ENCODE data around the gene CABP2.

The CABP2 gene

DNA sequence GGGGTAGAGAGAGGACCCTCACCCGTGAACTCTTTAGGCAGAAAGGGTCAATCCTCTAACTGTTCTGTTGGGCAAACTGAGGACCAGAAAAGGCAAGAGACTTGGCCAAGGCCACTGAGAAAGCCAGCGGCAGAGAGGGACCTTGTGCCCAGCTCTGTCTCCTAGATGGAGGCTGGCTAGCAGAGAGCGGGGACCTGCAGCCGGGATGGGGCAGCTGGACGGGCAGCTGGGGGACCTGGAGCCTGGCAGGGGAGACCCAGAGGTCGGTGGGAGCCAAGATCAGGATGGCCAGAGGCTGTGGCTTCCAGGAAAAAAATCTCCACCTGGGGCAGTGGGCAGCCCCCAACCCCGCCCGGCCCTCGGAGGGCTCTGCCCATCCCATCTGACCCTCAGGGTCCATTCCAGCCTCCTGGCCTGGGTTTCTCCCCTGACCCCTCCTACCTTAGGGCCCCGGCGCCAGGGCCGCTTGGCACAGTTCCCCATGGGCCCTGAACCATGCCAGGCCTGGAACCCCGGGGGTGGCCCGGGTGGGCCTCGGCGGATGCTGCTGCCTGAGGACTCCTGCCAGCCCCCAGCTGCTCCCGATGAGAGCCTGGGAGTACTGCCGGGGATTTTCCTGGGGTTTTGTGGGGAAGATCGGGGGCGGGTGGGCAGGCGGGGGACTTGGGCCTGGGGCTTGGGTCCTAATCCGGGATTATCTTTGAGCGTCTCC, at the start of gene CABP2:
Gene CABP2 (minus strand): TSS at position 603 of the 712 bp plus-strand sequence. CDS start 120 bp downstream, at position 483.
- TF ChIP-seq SCRT2 (tag by site-specific recombination; IDR thresholded peaks at IDR 0.05) (no peak), ZBTB21 (tag by site-specific recombination; IDR thresholded peaks at IDR 0.05) (no peak), YY1 (tag by site-specific recombination; IDR thresholded peaks at IDR 0.05) (no peak), ZNF404 (tag by site-specific recombination; IDR thresholded peaks at IDR 0.05) (no peak), ZNF416 (tag by site-specific recombination; IDR thresholded peaks at IDR 0.05) (no peak), ZNF521 (tag by site-specific recombination; IDR thresholded peaks at IDR 0.05) (no peak), ZNF626 (tag by site-specific recombination; IDR thresholded peaks at IDR 0.05) (no peak), ZNF16 (tag by site-specific recombination; IDR thresholded peaks at IDR 0.05; ENCODE audit: low read depth) (no peak)
- Histone ChIP-seq H3K36me3 (ENCODE audit: control insufficient read depth in 2 of 2, insufficient read depth in 1 of 2, low read length in 2 of 2) (no peaks in the 10 kb centered on the region), H3K27ac (ENCODE audit: extremely low read depth, low read depth, low read length) (no peak within 1 kb of the TSS), H3K9me3 (ENCODE audit: control insufficient read depth, insufficient read depth, low read depth, low read length) (no peaks in the 10 kb centered on the region), H3K4me3 (ENCODE audit: low read depth, low read length) (no peak within 1 kb of the TSS), H3K4me1 (ENCODE audit: control insufficient read depth, insufficient read depth, low read length) (no peaks in the 10 kb centered on the region)
- POLR2A ChIA-PET, result no interaction called here
- CTCF ChIA-PET, result no interaction called here

DNA sequence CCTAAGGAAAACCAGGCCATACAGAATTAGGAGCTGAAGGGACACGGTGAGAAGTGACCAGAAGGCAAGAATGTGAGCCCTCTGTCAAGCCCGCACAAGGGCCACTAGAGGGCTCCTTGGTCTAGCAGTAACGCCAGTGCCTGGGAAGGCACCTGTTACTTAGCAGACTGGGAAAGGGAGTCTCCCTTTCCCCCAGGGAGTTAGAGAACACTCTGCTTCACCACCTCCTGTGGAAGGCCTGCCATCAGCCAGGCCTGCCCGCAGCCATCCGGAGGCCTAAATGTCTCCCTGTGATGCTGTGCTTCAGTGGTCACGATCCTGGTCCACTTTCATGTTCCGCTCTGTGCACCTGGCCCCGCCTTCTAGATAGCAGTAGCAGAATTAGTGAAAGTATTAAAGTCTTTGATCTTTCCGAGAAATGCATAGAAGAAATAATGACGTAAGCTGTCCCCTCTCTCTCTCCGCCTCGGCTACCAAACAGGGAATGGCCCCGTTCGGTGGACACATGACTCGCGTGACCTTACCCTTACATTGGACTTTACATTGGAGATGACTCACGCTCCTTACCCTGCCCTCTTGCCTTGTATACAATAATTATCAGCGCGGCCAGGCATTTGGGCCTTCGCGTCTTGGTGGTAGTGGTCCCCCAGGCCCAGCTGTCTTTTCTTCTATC, 49.6 kb upstream of the CABP2 start:
- no peaks in the 10 kb centered on the region for H3K36me3 ChIP-seq (ENCODE audit: control insufficient read depth in 2 of 2, insufficient read depth in 1 of 2, low read length in 2 of 2)
- H3K4me1 ChIP-seq (ENCODE audit: control insufficient read depth, insufficient read depth, low read length), result no peaks in the 10 kb centered on the region
- ChIA-PET POLR2A (interaction anchor here (0.6 kb wide), 1 partner anchor 19 kb away, joined by 3 read pairs; no protein-coding TSS in a partner anchor), CTCF (interaction anchor here (0.6 to 3.2 kb wide), 15 partner anchors 9 to 185 kb away, joined by 3 to 23 read pairs (median 4); partner anchors contain the start of gene GSTP1)
- no peak overlapping the region for H3K27ac ChIP-seq (ENCODE audit: extremely low read depth, low read depth, low read length)
- TF ChIP-seq ZNF585B (tag by site-specific recombination; IDR thresholded peaks at IDR 0.05) (0 out of 2 replicates have a peak, but pooled peaks have one; percentile 17), SCRT1 (tag by site-specific recombination; IDR thresholded peaks at IDR 0.05; ENCODE audit: borderline replicate concordance) (peak; percentile 90), ZNF623 (tag by site-specific recombination; IDR thresholded peaks at IDR 0.05) (no peak), ZBTB8A (tag by site-specific recombination; IDR thresholded peaks at IDR 0.05) (peak; percentile 53; the same call in 1 of the 2 replicates), TCF7L2 (IDR thresholded peaks at IDR 0.05; ENCODE audit: borderline replicate concordance, low read depth, low read length) (peak; percentile 67), SCRT2 (tag by site-specific recombination; IDR thresholded peaks at IDR 0.05) (peak; percentile 97), SALL2 (tag by site-specific recombination; IDR thresholded peaks at IDR 0.05; ENCODE audit: borderline replicate concordance) (no peak), ZNF654 (tag by site-specific recombination; IDR thresholded peaks at IDR 0.05; ENCODE audit: low read depth) (peak; percentile 74), PRDM1 (tag by site-specific recombination; IDR thresholded peaks at IDR 0.05) (peak; percentile 85), TRIM28 (IDR thresholded peaks at IDR 0.05; ENCODE audit: borderline replicate concordance, low read length) (0 out of 2 replicates have a peak, but pooled peaks have one; percentile 20), WT1 (tag by site-specific recombination; IDR thresholded peaks at IDR 0.05) (peak; percentile 40; the same call in 1 of the 2 replicates), REPIN1 (tag by site-specific recombination; IDR thresholded peaks at IDR 0.05; ENCODE audit: low read depth) (no peak), ZNF776 (tag by site-specific recombination; IDR thresholded peaks at IDR 0.05; ENCODE audit: borderline replicate concordance) (no peak), IKZF3 (tag by site-specific recombination; IDR thresholded peaks at IDR 0.05) (peak; percentile 91)
- TF ChIP-seq, protein P1, sequence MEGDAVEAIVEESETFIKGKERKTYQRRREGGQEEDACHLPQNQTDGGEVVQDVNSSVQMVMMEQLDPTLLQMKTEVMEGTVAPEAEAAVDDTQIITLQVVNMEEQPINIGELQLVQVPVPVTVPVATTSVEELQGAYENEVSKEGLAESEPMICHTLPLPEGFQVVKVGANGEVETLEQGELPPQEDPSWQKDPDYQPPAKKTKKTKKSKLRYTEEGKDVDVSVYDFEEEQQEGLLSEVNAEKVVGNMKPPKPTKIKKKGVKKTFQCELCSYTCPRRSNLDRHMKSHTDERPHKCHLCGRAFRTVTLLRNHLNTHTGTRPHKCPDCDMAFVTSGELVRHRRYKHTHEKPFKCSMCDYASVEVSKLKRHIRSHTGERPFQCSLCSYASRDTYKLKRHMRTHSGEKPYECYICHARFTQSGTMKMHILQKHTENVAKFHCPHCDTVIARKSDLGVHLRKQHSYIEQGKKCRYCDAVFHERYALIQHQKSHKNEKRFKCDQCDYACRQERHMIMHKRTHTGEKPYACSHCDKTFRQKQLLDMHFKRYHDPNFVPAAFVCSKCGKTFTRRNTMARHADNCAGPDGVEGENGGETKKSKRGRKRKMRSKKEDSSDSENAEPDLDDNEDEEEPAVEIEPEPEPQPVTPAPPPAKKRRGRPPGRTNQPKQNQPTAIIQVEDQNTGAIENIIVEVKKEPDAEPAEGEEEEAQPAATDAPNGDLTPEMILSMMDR (tag by site-specific recombination; IDR thresholded peaks at IDR 0.05), result peak; percentile 30; the same call in 1 of the 2 replicates
- H3K4me3 ChIP-seq (ENCODE audit: low read depth, low read length), result no peak overlapping the region
- H3K9me3 ChIP-seq (ENCODE audit: control insufficient read depth, insufficient read depth, low read depth, low read length), result no peaks in the 10 kb centered on the region

All from HEK293 (cell line).